Measurements from ENCODE around the gene MTUS2.

- no peak for TF ChIP-seq EZH2phosphoT487 (IDR thresholded peaks at IDR 0.05; ENCODE audit: low read depth, severe bottlenecking, unreplicated experiment)
- TF ChIP-seq, protein P1, sequence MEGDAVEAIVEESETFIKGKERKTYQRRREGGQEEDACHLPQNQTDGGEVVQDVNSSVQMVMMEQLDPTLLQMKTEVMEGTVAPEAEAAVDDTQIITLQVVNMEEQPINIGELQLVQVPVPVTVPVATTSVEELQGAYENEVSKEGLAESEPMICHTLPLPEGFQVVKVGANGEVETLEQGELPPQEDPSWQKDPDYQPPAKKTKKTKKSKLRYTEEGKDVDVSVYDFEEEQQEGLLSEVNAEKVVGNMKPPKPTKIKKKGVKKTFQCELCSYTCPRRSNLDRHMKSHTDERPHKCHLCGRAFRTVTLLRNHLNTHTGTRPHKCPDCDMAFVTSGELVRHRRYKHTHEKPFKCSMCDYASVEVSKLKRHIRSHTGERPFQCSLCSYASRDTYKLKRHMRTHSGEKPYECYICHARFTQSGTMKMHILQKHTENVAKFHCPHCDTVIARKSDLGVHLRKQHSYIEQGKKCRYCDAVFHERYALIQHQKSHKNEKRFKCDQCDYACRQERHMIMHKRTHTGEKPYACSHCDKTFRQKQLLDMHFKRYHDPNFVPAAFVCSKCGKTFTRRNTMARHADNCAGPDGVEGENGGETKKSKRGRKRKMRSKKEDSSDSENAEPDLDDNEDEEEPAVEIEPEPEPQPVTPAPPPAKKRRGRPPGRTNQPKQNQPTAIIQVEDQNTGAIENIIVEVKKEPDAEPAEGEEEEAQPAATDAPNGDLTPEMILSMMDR (IDR thresholded peaks at IDR 0.05; ENCODE audit: poor library complexity): no peak
Observed at GRCh38 chr13:29490561-29490885, 670.4 kb downstream of the MTUS2 start.

Measured in hepatocyte (in vitro differentiated cells).